Neural progenitor cell (in vitro differentiated cells): ENCODE data around the gene MFAP4. TPM values are rescaled to one million over a fixed set of nuclear protein-coding genes. Genes with fewer than 3 reads are reported as not detected.

Experiments used
- DNase-seq: peaks from one replicate; pipeline ENCODE4 v3.0.0-alpha.2; 2016; ENCODE audit warnings: low spot score
- H2AFZ ChIP-seq: fragments of 200-600 bp; sonication (generic); replicated peaks from 2 replicates; pipeline ENCODE4 v1.6.1; 2016; ENCODE audit warnings: antibody characterized with exemption
- H3F3A ChIP-seq: fragments of 200-600 bp; sonication (generic); 2 replicates; pipeline ENCODE4 v1.6.1; 2016; ENCODE audit warnings: antibody characterized with exemption, low read depth
- H3K27ac ChIP-seq: fragments of 200-600 bp; sonication (generic); 2 replicates; pipeline ENCODE4 v1.5.1; 2016; ENCODE audit warnings: mild to moderate bottlenecking
- H3K27me3 ChIP-seq: fragments of 200-600 bp; sonication (generic); 2 replicates; pipeline ENCODE4 v1.6.1; 2016; ENCODE audit warnings: mild to moderate bottlenecking, moderate library complexity
- H3K36me3 ChIP-seq: fragments of 200-600 bp; sonication (generic); 2 replicates; pipeline ENCODE4 v1.5.1; 2016
- H3K4me1 ChIP-seq: fragments of 200-600 bp; sonication (generic); 2 replicates; pipeline ENCODE4 v1.6.1; 2016; ENCODE audit warnings: mixed run types
- H3K4me2 ChIP-seq: fragments of 200-600 bp; sonication (generic); 2 replicates; pipeline ENCODE4 v1.6.1; 2016
- H3K4me3 ChIP-seq: fragments of 200-600 bp; sonication (generic); 2 replicates; pipeline ENCODE4 v1.5.1; 2016
- H3K79me2 ChIP-seq: fragments of 200-600 bp; sonication (generic); 2 replicates; pipeline ENCODE4 v1.6.1; 2016; ENCODE audit warnings: low read depth
- H3K9ac ChIP-seq: fragments of 200-600 bp; sonication (generic); 2 replicates; pipeline ENCODE4 v1.6.1; 2016
- H3K9me3 ChIP-seq: fragments of 200-600 bp; sonication (generic); 2 replicates; pipeline ENCODE4 v1.5.1; 2016; ENCODE audit warnings: low read depth
- H4K20me1 ChIP-seq: fragments of 200-600 bp; sonication (generic); 2 replicates; pipeline ENCODE4 v1.6.1; 2016; ENCODE audit warnings: low read depth
- H3K27ac Mint-ChIP-seq: 3 replicates; pipeline ENCODE4 v1.8.0; 2021; ENCODE audit warnings: mixed read lengths
- H3K27me3 Mint-ChIP-seq: 2 replicates; pipeline ENCODE4 v1.8.0; 2022; ENCODE audit warnings: low read depth, mild to moderate bottlenecking, inconsistent platforms, moderate library complexity, mixed read lengths; ENCODE audit not compliant: insufficient read depth
- H3K36me3 Mint-ChIP-seq: 3 replicates; pipeline ENCODE4 v1.8.0; 2021; ENCODE audit warnings: mixed read lengths
- H3K4me1 Mint-ChIP-seq: 3 replicates; pipeline ENCODE4 v1.8.0; 2021; ENCODE audit warnings: mixed read lengths
- H3K4me3 Mint-ChIP-seq: 3 replicates; pipeline ENCODE4 v1.8.0; 2021; ENCODE audit warnings: mild to moderate bottlenecking, moderate library complexity, mixed read lengths
- H3K9me3 Mint-ChIP-seq: 3 replicates; pipeline ENCODE4 v1.8.0; 2020; ENCODE audit warnings: mixed read lengths
- CTCF ChIP-seq: fragments of 200-600 bp; sonication (generic); IDR thresholded peaks from 2 replicates; pipeline ENCODE4 v1.5.1; 2017; ENCODE audit warnings: antibody characterized with exemption, mild to moderate bottlenecking
- EZH2 ChIP-seq: fragments of 200-600 bp; sonication (generic); IDR thresholded peaks from 2 replicates; pipeline ENCODE4 v1.6.1; 2017; ENCODE audit warnings: antibody characterized with exemption, mild to moderate bottlenecking, moderate library complexity
- EZH2phosphoT487 ChIP-seq: fragments of 200-600 bp; sonication (generic); IDR thresholded peaks from 2 replicates; pipeline ENCODE4 v1.6.1; 2017; ENCODE audit warnings: antibody characterized with exemption
- total RNA-seq: library from RNA; depleted of rRNA; stranded (reverse); fragments of >200 nt; gene quantifications from 2 replicates; pipeline ENCODE4 v1.2.3, GENCODE V29; 2015; ENCODE audit warnings: low replicate concordance

Gene MFAP4
- total RNA-seq, 1 donor from 2014 or later: not detected

- H3K27ac ChIP-seq: no peak overlapping the region
- peaks cover 3% of the 10 kb centered on the region for H3K4me1 Mint-ChIP-seq
- H2AFZ ChIP-seq: no peak overlapping the region
- H4K20me1 ChIP-seq: no peaks in the 10 kb centered on the region
- H3K9ac ChIP-seq: no peak overlapping the region
- H3K9me3 ChIP-seq: no peaks in the 10 kb centered on the region
- no peaks in the 10 kb centered on the region for H3K36me3 Mint-ChIP-seq
- peaks cover 14% of the 10 kb centered on the region for H3K79me2 ChIP-seq
- no peak overlapping the region for H3K4me2 ChIP-seq
- no peak for TF ChIP-seq CTCF
- no peak for TF ChIP-seq EZH2
- H3K36me3 ChIP-seq: no peaks in the 10 kb centered on the region
- peak overlapping the region; percentile 50 for H3K27ac Mint-ChIP-seq
- H3K4me3 ChIP-seq: no peak overlapping the region
- no peak for DNase-seq
- H3K4me1 ChIP-seq: peaks cover 4% of the 10 kb centered on the region
- H3K9me3 Mint-ChIP-seq: no peaks in the 10 kb centered on the region
- H3K4me3 Mint-ChIP-seq: no peak overlapping the region
- H3K27me3 ChIP-seq: no peaks in the 10 kb centered on the region
- peaks cover 9% of the 10 kb centered on the region for H3F3A ChIP-seq
- peaks cover 6% of the 10 kb centered on the region for H3K27me3 Mint-ChIP-seq
Observed at GRCh38 chr17:19371259-19372010, 15.6 kb downstream of the MFAP4 start.

- Mint-ChIP-seq H3K27me3 (peaks cover 6% of the 10 kb centered on the region), H3K4me3 (no peak overlapping the region), H3K36me3 (no peaks in the 10 kb centered on the region), H3K27ac (no peak overlapping the region), H3K4me1 (no peaks in the 10 kb centered on the region), H3K9me3 (no peaks in the 10 kb centered on the region)
- no peak overlapping the region for H3K27ac ChIP-seq
- peaks cover 1% of the 10 kb centered on the region for H3F3A ChIP-seq
- no peak for DNase-seq
- TF ChIP-seq EZH2phosphoT487 (no peak), EZH2 (no peak), CTCF (no peak)
- no peak overlapping the region for H3K4me2 ChIP-seq
- H3K4me1 ChIP-seq: peaks cover 4% of the 10 kb centered on the region
- no peaks in the 10 kb centered on the region for H3K27me3 ChIP-seq
- H3K9ac ChIP-seq: no peak overlapping the region
- no peak overlapping the region for H3K4me3 ChIP-seq
- no peaks in the 10 kb centered on the region for H4K20me1 ChIP-seq
- H3K36me3 ChIP-seq: no peaks in the 10 kb centered on the region
- no peak overlapping the region for H2AFZ ChIP-seq
- H3K79me2 ChIP-seq: peaks cover 6% of the 10 kb centered on the region
- no peaks in the 10 kb centered on the region for H3K9me3 ChIP-seq
Observed at GRCh38 chr17:19370493-19370960, 16.5 kb downstream of the MFAP4 start.

GRCh38 chr17:19369846-19370492, 17.0 kb downstream of the MFAP4 start:
- Mint-ChIP-seq H3K9me3 (no peaks in the 10 kb centered on the region), H3K4me1 (no peaks in the 10 kb centered on the region), H3K36me3 (no peaks in the 10 kb centered on the region), H3K27me3 (peaks cover 6% of the 10 kb centered on the region), H3K4me3 (no peak overlapping the region), H3K27ac (peak overlapping the region; percentile 13)
- no peak overlapping the region for H3K9ac ChIP-seq
- no peaks in the 10 kb centered on the region for H3K9me3 ChIP-seq
- H4K20me1 ChIP-seq: no peaks in the 10 kb centered on the region
- TF ChIP-seq CTCF (no peak), EZH2phosphoT487 (no peak), EZH2 (no peak)
- no peak overlapping the region for H3K4me3 ChIP-seq
- H3K27me3 ChIP-seq: no peaks in the 10 kb centered on the region
- H3K4me2 ChIP-seq: no peak overlapping the region
- no peaks in the 10 kb centered on the region for H3F3A ChIP-seq
- H3K4me1 ChIP-seq: peaks cover 4% of the 10 kb centered on the region
- H3K27ac ChIP-seq: no peak overlapping the region
- H3K79me2 ChIP-seq: peaks cover under 1% of the 10 kb centered on the region
- no peaks in the 10 kb centered on the region for H3K36me3 ChIP-seq
- no peak overlapping the region for H2AFZ ChIP-seq
- no peak for DNase-seq
